ENCODE measurements around the gene KCNQ1.

DNA sequence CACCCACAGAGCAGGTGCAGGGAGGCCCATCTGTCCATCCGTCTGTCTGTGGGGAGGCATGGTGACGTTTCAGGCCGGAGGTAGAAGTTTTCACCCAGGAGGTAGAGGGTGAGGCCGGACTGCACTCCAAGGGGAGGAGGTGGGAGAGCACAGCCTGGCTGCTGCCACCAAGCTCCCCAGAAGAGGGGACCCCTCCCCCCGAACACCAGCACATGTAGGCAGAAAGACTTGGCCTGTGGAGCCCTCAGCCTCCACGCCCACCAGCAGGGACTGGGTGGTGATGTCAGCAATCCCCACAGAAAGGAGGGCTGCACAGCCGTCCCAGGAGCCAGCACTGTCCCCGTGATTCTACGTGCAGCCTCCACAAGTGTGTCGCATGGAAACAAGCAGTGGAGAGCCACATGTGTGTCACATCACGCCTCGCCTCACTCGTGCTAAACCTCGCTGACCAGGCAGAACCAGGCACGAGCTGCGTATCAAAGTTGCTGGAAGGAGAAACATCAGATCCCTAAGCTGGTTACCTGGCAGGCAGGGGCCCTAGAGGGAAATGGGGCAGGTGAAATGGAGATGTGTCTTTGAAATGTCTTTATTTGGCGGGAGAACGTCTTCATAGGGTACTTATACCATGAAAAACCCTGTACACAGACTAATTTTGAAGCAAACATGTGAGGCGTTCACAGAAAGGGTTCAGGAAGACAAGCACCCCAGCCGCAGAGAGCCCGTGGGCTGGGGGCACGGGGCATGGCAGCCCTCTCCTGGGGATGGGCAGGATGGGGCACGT, 391.7 kb downstream of the KCNQ1 start:
- no peak for TF ChIP-seq POLR2A (IDR thresholded peaks at IDR 0.05; ENCODE audit: low read length)
- no peak for TF ChIP-seq GATA1 (IDR thresholded peaks at IDR 0.05; ENCODE audit: low read depth, low read length)
